NCI-H1694 (cell line): ENCODE results near the gene RPS8.
"Not testable (repeated sequence)": the region's sequence is repeated elsewhere in the genome, so short reads cannot be mapped to it uniquely, and the experiment has no call there.

Experiments
- DNase-seq: peaks from one replicate; lab custom pipeline; 2025; lab: John Stamatoyannopoulos, UW

RPS8 gene

DNA sequence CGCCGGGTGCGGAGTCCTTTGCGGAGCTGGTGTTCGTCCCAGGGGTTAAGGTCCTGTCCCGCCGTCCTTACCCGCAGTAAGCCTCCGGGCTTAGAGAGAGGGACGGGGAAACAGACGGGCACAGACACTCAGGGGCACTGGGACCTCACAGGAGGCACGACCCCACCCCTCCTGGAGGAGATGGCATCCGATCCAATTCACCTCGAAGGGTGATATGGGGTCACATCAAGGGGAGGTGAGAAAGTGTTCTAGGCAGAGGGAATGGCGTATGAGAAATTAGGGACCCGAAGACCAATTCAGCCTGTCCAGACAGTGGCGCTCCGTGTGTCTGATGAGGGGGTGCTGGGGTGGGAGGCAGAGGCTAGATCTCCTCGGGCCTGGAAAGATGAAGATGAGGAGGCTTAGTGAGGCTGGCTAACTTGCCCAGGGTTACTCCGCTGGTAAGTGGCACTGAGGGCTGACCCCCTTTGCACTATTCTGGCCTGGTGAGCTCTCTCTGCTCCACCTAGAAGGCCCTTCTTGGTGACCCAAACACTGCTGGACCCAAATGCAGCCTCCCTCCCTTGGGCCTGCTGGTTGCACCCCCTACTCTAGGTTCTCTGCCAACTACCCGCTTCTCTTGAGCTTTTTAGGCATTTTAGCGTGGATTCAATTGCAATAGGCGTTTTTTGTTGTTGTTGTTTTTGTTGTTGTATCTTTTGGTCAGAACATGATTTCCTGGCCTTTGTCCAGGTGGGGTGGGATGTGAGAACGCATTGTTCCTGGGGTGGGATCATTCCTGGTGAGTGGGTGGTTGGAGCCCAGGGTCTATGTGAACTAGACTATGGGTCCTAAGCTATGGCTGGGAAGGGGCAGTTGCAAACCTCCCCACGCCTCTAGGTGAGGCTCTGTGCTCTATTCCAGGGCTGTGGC is 45.2 kb downstream of the RPS8 start:
- DNase-seq: no peak

DNA sequence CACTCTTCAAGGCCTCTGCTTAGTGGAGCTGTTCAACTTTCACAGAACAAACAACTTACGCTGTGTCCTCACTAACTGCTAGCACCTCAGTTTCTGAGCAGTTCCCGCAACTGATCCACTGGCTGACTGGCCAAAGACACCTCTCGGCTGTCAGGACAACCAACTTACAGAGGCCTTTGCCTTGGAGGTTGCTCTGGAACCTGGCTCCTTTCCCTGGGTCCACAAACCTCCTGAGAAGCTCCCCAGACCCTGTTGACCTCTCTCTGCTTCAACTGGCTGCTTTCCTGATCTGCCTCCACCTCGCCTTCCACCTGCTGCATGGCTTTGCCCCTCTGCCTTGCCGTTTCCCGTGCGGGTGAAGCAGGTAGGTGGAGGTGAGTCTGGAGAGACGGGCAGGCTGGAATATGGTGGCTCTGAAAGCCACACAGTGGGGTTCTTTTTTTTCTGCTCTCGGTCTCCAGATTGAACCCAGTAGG is 45.9 kb downstream of the RPS8 start:
- no peak for DNase-seq

DNA sequence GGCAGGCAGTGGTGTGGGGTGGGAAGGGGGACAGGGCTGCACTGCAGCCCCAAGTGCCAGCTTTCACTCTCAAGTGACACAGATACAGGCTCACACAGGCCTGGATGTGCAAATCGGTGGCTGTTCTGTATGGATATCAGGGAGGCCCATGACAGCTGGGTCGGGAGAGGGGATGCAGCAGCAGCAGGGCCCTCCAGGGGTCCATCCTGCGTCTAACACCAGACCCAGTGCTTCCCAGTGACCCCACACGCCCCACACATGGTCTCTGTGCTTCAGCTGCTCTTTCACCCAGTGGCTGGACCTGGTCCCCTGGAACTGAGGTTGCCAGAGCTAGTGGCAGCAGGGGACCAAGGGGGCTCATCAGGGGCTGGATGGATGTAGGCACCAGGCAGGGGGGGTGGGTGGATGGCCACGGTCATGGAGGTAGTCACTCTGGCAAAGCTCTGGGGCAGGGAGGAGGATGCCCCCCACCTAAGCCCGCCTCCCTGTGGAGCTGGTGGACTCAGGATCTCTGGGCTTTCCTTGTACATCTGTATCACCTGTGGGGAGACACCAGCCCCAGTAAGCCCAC is 46.9 kb downstream of the RPS8 start:
- no peak for DNase-seq

DNA sequence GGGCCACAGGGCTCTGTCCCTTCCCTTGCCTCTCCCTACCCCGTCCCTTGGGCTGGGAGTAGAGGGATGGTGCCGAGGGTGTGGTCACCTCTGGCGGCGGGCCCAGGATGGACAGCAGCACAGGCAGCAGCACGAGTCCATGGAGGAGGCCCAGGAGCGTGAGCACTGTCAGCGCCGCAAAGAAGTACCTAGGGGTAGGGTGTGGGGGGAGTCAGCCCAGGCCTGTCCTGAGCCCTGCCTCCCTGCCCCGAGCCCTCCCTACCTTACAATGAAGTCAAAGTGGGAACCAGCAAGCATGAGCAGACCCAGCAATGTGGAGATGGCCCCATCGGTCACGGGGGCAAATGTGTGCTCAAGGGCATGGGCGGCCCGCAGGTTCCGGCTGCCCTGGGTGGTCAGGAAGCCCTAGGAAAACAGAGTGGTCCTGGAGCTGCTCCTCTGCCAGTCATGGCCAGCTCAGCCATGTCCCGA is 47.7 kb downstream of the RPS8 start:
- no peak for DNase-seq

DNA sequence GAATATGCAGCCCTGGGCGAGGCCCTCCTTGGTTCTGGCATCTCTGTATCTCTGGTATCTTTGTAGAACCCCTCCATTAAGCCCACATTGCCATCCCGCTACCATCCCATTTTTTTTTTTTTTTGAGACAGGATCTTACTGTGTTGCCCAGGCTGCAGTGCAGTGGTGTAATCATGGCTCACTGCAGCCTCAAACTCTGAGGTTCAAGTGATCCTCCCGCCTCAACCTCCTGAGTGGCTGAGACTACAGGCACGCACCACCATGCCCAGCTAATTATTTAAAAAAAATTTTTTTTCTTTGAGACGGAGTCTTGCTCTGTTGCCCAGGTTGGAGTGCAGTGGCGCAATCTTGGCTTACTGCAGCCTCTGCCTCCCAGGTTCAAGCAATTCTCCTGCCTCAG is 49.1 kb downstream of the RPS8 start:
- not testable (repeated sequence) for DNase-seq

DNA sequence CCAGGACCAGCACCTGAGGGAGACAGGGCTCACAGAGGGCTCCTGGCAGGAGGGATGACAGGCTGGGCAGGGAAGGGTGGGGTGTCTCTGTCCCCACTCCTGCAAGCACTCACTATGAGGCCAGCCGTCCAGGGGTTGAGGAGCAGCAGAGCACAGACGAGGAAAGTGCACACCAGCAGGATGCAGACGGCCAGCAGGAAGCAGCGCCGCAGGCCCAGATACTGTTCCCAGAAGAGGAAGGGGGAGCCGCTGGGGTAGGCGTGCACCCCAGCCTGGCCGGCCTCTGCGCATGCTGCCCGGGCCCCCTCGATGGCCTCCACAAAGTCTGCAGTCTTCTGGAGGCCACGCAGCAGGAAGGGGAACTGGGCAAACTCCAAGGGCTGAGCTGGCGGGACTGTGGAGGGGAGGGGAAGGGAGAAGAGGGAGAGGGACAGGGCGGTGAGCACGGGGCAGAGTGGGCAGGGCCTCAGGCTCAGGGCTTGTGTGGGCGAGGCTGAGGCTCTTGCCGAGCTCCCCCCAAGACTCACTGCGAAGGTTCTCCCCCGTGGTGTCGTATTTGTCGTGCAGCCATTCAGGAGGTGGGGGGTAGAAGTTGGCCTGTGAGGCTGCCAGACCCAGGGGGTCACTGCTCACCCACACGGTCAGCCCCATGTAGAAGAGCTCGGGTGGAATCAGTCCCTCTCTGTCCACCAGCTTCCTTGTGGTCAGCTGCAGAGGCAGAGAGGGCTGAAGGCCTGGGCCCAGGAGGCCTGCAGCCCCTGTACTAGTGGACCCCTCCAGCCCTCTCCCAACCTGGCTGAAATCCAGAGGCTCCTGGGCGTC is 51.2 kb downstream of the RPS8 start:
- no peak for DNase-seq

DNA sequence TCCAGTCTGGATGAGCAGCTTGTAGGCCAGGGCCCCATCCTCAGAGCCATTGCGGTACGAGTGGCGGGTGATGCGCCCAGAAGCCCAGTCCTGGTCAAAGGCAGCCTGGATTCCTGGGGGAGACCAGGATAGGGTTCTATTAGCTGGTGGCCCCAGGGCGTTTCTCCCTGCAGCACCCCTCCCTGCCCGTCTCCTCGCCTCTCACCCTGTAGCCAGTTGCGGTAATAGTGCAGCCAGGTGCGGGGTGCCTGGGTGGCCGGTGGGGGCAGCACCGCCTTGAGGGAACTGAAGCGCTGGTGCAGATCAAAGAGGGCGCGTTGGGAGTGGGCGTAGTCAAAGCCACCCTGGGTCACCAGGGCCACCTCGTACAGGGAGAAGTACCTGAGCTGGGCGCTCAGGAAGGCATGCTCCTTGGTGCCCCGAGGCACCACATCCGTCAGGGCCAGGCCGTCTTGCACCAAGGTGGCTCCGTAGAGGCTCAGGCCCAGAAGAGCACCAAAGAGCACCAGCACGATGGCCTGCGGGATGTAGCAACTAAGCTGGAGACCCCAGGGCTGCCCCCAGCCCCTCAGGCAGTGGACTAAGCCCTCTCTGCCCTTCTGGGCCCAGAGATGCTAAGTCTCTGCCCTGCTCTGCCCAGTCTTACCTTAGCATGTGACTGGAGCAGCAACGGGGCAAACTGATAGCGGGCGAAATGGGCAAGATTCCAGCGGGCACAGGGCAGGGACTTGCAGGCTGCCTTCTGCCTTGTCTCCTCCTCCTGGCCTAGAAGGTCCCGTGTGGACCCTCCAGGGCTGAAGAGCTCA is 52.1 kb downstream of the RPS8 start:
- DNase-seq: no peak

DNA sequence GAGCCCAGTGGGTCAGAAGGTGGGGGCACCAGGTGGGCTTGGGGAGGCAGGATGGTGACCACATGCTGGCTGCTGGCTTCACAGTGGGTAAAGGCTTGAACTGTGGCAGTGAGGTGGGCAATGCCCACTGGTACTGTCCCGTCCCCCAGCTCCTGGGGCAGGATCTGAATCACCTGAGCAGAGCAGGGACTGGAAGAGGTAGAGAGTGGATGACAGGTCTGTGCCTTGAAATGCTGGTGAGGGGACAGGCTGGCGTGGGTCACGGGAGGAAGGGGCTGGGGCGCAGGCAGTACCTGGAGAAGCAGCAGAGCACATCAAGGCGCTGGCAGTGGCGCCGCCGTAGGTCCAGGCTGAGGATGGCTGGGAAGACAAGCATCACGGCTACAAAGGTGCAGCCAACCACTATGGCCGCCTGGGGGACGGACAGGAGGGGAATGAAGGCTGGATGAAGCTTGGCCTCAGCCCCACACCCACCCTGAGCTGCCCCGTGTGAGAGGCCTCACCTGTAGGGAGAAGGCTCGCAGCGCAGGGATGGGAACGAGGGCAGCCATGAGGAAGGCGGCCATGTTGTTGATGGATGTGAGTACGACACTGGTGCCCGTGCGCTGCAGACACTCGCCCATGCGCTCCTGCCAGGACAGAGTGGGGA is 52.8 kb downstream of the RPS8 start:
- DNase-seq: no peak
